Stimulated activated CD4-positive, alpha-beta T cell treated with anti-CD3 and anti-CD28 coated beads, Interleukin-1b, Interleukin-23, amount 100 ng/mL, for 1 hour (primary cell): ENCODE data around the gene RTN4R.

ENCODE experiments used
- DNase-seq, 2 donors: peaks; one replicate each; pipeline ENCODE4 v3.0.0-alpha.2; 2020; ENCODE audit warnings: low read depth in 2 of 2

RTN4R gene

GRCh38 chr22:20257212-20258020, 10.7 kb downstream of the RTN4R start:
- DNase-seq: no peak

GRCh38 chr22:20256551-20257211, 11.4 kb downstream of the RTN4R start:
- no peak for DNase-seq

GRCh38 chr22:20256027-20256426, 12.1 kb downstream of the RTN4R start:
- no peak for DNase-seq

GRCh38 chr22:20254975-20255946, 12.9 kb downstream of the RTN4R start:
- DNase-seq: no peak

- no peak for DNase-seq
Measured at GRCh38 chr22:20253161-20253560, 15.0 kb downstream of the RTN4R start.

GRCh38 chr22:20251981-20252380, 16.1 kb downstream of the RTN4R start:
- DNase-seq: no peak

GRCh38 chr22:20251491-20251890, 16.6 kb downstream of the RTN4R start:
- no peak for DNase-seq

GRCh38 chr22:20249797-20250354, 18.2 kb downstream of the RTN4R start:
- no peak for DNase-seq

GRCh38 chr22:20248461-20248978, 19.6 kb downstream of the RTN4R start:
- no peak for DNase-seq

GRCh38 chr22:20247608-20248171, 20.4 kb downstream of the RTN4R start:
- DNase-seq: no peak

- DNase-seq: no peak
Measured at GRCh38 chr22:20247010-20247505, 21.1 kb downstream of the RTN4R start.

GRCh38 chr22:20246368-20247009, 21.6 kb downstream of the RTN4R start:
- DNase-seq: no peak

- no peak for DNase-seq
Measured at GRCh38 chr22:20245577-20246367, 22.3 kb downstream of the RTN4R start.

GRCh38 chr22:20244691-20245576, 23.2 kb downstream of the RTN4R start:
- no peak for DNase-seq

- DNase-seq: no peak
Measured at GRCh38 chr22:20244250-20244648, 23.9 kb downstream of the RTN4R start.

- DNase-seq: peak in 1 of 2 donors; percentile 7
Measured at GRCh38 chr22:20243537-20244249, 24.4 kb downstream of the RTN4R start.

- DNase-seq: no peak
Measured at GRCh38 chr22:20243176-20243536, 25.0 kb downstream of the RTN4R start.
